Fibroblast of lung (primary cell): ENCODE measurements around the gene CAPS.

Experiments
- EZH2 ChIP-seq: IDR thresholded peaks from 2 replicates; pipeline ENCODE4 v1.5.1; 2012; ENCODE audit warnings: low read length, control low read depth, mild to moderate bottlenecking; ENCODE audit errors: missing control alignments
- TF ChIP-seq, protein P1 (sequence below), 2 donors: IDR thresholded peaks in 1 of 2; conservative IDR thresholded peaks in 1 of 2; 1 replicate in 1 of 2; 2 replicates in 1 of 2; pipeline ENCODE4 v1.5.1; 2011 to 2012; ENCODE audit warnings: low read length in 2 of 2, control low read depth in 1 of 2, inconsistent platforms in 1 of 2, low read depth in 1 of 2, mild to moderate bottlenecking in 1 of 2

DNA sequence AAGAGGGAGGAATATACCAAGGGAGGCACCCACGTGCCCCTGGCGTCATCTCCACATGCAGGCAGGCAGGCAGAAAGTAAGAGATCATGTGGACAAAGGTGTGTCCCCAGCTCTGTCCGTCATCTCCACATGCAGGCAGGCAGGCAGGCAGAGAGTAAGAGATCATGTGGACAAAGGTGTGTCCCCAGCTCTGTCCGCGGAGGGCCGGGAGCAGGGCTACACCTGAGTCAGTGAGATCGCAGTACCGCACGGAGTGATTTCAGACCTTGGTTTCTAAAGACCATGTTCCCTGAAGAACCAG is 22.2 kb downstream of the CAPS start:
- TF ChIP-seq, protein P1, sequence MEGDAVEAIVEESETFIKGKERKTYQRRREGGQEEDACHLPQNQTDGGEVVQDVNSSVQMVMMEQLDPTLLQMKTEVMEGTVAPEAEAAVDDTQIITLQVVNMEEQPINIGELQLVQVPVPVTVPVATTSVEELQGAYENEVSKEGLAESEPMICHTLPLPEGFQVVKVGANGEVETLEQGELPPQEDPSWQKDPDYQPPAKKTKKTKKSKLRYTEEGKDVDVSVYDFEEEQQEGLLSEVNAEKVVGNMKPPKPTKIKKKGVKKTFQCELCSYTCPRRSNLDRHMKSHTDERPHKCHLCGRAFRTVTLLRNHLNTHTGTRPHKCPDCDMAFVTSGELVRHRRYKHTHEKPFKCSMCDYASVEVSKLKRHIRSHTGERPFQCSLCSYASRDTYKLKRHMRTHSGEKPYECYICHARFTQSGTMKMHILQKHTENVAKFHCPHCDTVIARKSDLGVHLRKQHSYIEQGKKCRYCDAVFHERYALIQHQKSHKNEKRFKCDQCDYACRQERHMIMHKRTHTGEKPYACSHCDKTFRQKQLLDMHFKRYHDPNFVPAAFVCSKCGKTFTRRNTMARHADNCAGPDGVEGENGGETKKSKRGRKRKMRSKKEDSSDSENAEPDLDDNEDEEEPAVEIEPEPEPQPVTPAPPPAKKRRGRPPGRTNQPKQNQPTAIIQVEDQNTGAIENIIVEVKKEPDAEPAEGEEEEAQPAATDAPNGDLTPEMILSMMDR (conservative IDR thresholded peaks at IDR 0.05 in 1 of 2, IDR thresholded peaks at IDR 0.05 in 1 of 2; ENCODE audit: low read depth in 1 of 2, low read length in 2 of 2) = no peak
- no peak for TF ChIP-seq EZH2
